ENCODE results near the gene PDZD4.

PDZD4 gene

DNA sequence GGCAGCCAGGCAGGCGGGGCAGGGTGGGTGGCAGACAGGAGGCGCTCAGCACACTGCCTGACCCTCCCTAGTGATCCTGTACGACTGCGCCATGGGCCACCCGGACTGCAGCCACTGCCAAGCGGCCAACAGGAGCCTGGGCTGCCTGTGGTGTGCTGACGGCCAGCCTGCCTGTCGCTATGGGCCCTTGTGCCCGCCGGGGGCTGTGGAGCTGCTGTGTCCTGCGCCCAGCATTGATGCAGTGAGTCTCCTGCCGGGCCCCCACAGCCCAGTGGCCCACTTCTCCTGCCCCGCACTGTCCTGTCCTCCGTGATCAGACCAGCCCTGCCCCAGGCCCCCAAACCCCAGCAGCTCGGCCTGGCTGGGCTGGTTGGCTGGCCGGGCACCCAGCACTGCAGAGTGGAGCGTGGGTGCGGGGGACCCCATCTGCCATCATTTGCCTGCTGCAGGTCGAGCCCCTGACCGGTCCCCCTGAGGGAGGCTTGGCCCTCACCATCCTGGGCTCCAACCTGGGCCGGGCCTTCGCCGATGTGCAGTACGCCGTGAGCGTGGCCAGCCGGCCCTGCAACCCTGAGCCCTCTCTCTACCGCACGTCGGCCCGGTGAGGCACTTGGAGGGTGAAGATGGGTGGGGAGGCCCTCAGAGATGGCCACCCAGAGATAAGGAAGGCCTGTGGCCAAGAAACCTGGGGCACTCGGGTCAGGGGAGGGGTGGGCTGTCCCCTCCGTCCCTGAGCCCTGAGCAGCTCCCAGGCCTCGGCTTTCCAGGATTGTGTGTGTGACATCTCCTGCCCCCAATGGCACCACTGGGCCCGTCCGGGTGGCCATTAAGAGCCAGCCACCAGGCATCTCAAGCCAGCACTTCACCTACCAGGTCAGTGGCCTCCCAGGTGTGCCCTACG is 58.7 kb downstream of the PDZD4 start:
- Histone ChIP-seq H2AFZ (ENCODE audit: low read length) (no peak overlapping the region), H3K27me3 (ENCODE audit: insufficient read depth, low read length) (no peaks in the 10 kb centered on the region), H4K20me1 (ENCODE audit: insufficient read depth, low read length) (no peaks in the 10 kb centered on the region), H3K4me2 (ENCODE audit: low read length) (no peak overlapping the region), H3F3A (ENCODE audit: insufficient read depth, low read length) (no peaks in the 10 kb centered on the region), H3K9ac (ENCODE audit: low read length) (no peak overlapping the region), H3K79me2 (ENCODE audit: insufficient read depth, low read length) (no peaks in the 10 kb centered on the region), H3K4me3 (ENCODE audit: low read depth, low read length, poor library complexity, severe bottlenecking) (no peak overlapping the region), H3K36me3 (ENCODE audit: insufficient read depth, low read length) (no peaks in the 10 kb centered on the region), H3K9me2 (ENCODE audit: low read depth, low read length) (no peaks in the 10 kb centered on the region), H3K4me1 (ENCODE audit: insufficient read depth, low read length, severe bottlenecking) (no peaks in the 10 kb centered on the region), H3K27ac (ENCODE audit: low read depth, low read length, poor library complexity, severe bottlenecking) (no peak overlapping the region), H3K9me3 (ENCODE audit: low read length) (no peaks in the 10 kb centered on the region)
- no peak for TF ChIP-seq EZH2 (IDR thresholded peaks at IDR 0.05; ENCODE audit: borderline replicate concordance, low read length)
- TF ChIP-seq, protein P1, sequence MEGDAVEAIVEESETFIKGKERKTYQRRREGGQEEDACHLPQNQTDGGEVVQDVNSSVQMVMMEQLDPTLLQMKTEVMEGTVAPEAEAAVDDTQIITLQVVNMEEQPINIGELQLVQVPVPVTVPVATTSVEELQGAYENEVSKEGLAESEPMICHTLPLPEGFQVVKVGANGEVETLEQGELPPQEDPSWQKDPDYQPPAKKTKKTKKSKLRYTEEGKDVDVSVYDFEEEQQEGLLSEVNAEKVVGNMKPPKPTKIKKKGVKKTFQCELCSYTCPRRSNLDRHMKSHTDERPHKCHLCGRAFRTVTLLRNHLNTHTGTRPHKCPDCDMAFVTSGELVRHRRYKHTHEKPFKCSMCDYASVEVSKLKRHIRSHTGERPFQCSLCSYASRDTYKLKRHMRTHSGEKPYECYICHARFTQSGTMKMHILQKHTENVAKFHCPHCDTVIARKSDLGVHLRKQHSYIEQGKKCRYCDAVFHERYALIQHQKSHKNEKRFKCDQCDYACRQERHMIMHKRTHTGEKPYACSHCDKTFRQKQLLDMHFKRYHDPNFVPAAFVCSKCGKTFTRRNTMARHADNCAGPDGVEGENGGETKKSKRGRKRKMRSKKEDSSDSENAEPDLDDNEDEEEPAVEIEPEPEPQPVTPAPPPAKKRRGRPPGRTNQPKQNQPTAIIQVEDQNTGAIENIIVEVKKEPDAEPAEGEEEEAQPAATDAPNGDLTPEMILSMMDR (IDR thresholded peaks at IDR 0.05; ENCODE audit: low read length): no peak

DNA sequence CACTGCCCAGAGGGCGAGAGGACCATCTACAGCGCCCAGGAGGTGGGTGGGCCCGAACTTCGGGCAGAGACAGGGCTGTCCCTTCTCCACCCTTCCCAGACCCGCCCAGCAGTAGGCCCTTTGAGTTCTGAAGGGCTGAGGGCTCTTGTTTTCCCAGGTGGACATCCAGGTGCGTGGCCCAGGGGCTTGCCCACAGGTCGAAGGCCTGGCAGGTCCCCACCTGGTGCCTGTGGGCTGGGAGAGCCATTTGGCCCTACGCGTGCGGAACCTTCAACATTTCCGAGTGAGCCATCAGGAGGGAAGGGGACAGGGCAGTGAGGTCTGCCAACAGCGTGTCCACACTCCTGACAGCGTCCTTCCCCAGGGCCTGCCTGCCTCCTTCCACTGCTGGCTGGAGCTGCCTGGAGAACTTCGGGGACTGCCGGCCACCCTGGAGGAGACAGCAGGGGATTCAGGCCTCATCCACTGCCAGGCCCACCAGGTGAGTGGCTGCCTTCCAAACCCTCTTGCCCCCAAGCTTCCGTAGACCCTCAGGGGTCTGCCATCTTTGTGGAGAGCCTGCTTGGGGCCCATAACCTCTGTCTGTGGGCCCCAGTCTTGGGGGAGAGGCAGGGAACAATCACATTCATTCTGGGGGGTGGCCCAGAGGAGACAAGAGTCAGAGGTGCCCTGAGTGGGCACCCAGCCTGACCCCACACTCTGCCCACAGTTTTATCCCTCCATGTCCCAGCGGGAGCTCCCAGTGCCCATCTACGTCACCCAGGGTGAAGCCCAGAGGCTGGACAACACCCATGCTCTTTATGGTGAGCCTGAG is 59.5 kb downstream of the PDZD4 start:
- Histone ChIP-seq H3K27me3 (ENCODE audit: insufficient read depth, low read length) (no peaks in the 10 kb centered on the region), H3K9me3 (ENCODE audit: low read length) (no peaks in the 10 kb centered on the region), H3K4me2 (ENCODE audit: low read length) (no peak overlapping the region), H3F3A (ENCODE audit: insufficient read depth, low read length) (no peaks in the 10 kb centered on the region), H3K4me1 (ENCODE audit: insufficient read depth, low read length, severe bottlenecking) (no peaks in the 10 kb centered on the region), H3K36me3 (ENCODE audit: insufficient read depth, low read length) (no peaks in the 10 kb centered on the region), H3K9me2 (ENCODE audit: low read depth, low read length) (no peaks in the 10 kb centered on the region), H3K79me2 (ENCODE audit: insufficient read depth, low read length) (no peaks in the 10 kb centered on the region), H4K20me1 (ENCODE audit: insufficient read depth, low read length) (no peaks in the 10 kb centered on the region), H2AFZ (ENCODE audit: low read length) (no peak overlapping the region), H3K4me3 (ENCODE audit: low read depth, low read length, poor library complexity, severe bottlenecking) (no peak overlapping the region), H3K9ac (ENCODE audit: low read length) (no peak overlapping the region), H3K27ac (ENCODE audit: low read depth, low read length, poor library complexity, severe bottlenecking) (no peak overlapping the region)
- TF ChIP-seq, protein P1 (IDR thresholded peaks at IDR 0.05; ENCODE audit: low read length): no peak
- no peak for TF ChIP-seq EZH2 (IDR thresholded peaks at IDR 0.05; ENCODE audit: borderline replicate concordance, low read length)

DNA sequence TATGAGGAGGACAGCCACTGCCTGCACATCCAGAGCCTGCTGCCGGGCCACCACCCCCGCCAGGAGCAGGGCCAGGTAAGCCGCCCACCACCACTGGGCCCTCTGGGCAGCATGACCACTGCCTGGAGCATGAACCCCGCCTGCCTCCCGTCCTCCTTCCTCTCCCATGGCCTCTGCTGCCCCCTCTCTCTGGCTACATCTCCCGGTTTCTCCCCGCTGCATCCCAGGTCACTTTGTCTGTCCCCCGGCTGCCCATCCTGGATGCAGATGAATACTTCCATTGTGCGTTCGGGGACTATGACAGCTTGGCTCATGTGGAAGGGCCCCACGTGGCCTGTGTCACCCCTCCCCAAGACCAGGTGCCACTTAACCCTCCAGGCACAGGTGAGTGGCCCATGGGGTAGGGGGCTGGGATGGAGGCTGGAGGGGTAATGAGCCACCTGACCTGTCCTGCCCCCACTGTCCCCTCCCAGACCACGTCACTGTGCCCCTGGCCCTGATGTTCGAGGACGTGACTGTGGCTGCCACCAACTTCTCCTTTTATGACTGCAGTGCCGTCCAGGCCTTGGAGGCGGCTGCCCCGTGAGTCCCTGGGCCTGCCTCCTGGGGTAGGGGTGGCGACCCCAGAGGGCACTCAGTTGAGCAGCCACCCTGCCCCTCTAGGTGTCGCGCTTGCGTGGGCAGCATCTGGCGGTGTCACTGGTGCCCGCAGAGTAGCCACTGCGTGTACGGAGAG is 60.3 kb downstream of the PDZD4 start:
- Histone ChIP-seq H3K27ac (ENCODE audit: low read depth, low read length, poor library complexity, severe bottlenecking) (no peak overlapping the region), H3K4me1 (ENCODE audit: insufficient read depth, low read length, severe bottlenecking) (no peaks in the 10 kb centered on the region), H3K9me3 (ENCODE audit: low read length) (no peaks in the 10 kb centered on the region), H3K36me3 (ENCODE audit: insufficient read depth, low read length) (no peaks in the 10 kb centered on the region), H3K4me3 (ENCODE audit: low read depth, low read length, poor library complexity, severe bottlenecking) (no peak overlapping the region), H4K20me1 (ENCODE audit: insufficient read depth, low read length) (no peaks in the 10 kb centered on the region), H3K9me2 (ENCODE audit: low read depth, low read length) (no peaks in the 10 kb centered on the region), H3K27me3 (ENCODE audit: insufficient read depth, low read length) (no peaks in the 10 kb centered on the region), H3K4me2 (ENCODE audit: low read length) (no peak overlapping the region), H3K9ac (ENCODE audit: low read length) (no peak overlapping the region), H2AFZ (ENCODE audit: low read length) (no peak overlapping the region), H3F3A (ENCODE audit: insufficient read depth, low read length) (no peaks in the 10 kb centered on the region), H3K79me2 (ENCODE audit: insufficient read depth, low read length) (no peaks in the 10 kb centered on the region)
- TF ChIP-seq EZH2 (IDR thresholded peaks at IDR 0.05; ENCODE audit: borderline replicate concordance, low read length): no peak
- TF ChIP-seq, protein P1 (IDR thresholded peaks at IDR 0.05; ENCODE audit: low read length): no peak
